GM18867 (cell line): Measurements from ENCODE around the gene GINS3.

Source experiments
- ATAC-seq: cut with Tn5 transposase; IDR thresholded peaks from one replicate; pipeline ENCODE4 v1.9.1; 2021; ENCODE audit warnings: mild to moderate bottlenecking, moderate library complexity; ENCODE audit not compliant: unreplicated experiment

The GINS3 gene

GRCh38 chr16:58392215-58393137 is at the start of gene GINS3:
Gene GINS3, plus strand, starts transcription at chr16:58392471. Its CDS starts 131 bp downstream, at chr16:58392602.
- ATAC-seq: peak; percentile 93

DNA sequence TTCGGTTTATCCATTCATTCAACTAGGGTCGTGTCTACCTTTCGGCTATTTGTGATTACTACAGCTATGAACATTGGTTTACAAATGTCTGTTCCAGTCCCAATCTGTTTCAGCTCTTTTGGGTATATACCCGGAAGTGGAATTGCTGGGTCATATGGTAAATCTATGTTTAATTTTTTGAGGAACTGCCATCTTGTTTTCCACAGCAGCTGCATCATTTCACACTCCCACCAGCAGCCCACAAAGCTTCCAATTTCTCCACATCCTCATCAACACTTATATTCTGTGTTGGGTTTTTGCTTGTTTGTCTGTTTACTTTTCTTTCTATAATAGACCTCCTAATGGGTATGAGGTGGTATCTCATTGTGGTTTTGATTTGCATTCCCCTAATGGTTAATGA is 48.7 kb upstream of the GINS3 start:
- no peak for ATAC-seq

- no peak for ATAC-seq
Observed at GRCh38 chr16:58345574-58346354, 46.5 kb upstream of the GINS3 start.

DNA sequence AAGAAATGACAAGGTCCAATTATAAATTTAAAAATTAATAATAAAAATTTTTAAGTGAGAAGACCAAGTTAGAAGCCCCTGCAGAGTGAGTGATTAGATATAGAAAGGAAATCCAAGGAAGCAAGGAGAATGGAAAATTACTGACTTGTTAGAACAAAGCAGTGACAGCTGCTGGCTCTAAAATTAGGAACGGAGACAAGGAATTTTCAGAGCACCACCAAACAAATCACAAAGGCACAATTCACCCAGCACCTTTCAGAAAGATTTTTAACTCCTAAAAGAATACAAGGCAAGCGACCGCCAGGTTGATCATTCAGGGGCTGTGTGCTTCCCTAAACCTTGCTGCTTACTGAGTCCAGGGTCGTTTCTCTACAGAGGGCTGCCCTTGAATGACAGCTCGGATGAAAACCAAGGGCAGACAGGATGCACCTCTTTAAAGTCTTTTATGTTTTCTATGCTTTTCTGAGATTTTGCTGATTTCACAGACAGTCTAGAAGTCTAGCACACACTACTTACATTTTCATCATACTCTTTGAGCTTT is 45.4 kb upstream of the GINS3 start:
- no peak for ATAC-seq

DNA sequence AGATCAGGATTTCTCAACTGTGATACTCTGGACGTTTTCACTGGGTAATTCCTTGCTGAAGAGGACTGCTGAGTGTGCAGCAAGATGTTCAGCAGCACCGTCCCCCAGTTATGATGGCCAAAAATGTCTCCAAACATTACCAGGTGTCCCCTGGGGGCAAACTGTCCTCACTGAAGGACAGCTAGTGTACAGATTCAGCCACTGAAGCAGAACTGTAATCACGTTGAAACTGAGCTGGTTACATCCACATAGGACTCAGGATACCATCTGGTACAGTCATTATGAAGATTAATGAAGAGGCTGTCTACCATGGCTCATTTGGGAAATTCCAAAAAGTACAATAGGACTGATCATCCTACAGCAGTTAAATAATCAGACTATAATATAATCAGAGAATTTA is 43.3 kb upstream of the GINS3 start:
- ATAC-seq: no peak

GRCh38 chr16:58352690-58353089 is 39.6 kb upstream of the GINS3 start:
- no peak for ATAC-seq

DNA sequence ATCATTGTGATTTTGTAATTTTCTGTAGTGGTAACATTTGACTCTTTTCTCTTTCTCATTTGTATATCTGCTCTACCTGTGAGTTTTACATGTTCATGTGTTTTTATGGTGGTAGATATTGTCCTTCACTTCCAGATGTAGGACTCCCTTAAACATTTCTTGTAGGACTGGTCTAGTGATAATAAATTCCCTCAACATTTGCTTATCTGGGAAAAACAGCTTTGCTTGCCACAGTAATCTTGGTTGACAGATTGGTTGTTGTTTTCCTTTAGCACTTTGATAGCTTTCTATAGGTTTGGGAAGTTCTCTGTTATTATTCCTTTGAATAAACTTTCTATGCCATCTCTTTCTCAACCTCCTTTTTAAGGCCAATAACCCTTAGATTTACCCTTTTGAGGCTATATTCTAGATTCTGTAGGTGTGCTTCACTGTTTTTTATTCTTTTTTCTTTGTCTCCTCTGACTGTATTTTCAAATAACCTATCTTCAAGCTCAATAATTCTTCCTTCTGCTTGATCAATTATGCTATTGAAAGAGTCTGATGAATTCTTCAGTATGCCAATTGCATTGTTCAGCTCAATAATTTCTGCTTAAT is 32.1 kb upstream of the GINS3 start:
- no peak for ATAC-seq

GRCh38 chr16:58361726-58362125 is 30.5 kb upstream of the GINS3 start:
- no peak for ATAC-seq

- ATAC-seq: no peak
Observed at GRCh38 chr16:58363746-58364393, 28.4 kb upstream of the GINS3 start.

DNA sequence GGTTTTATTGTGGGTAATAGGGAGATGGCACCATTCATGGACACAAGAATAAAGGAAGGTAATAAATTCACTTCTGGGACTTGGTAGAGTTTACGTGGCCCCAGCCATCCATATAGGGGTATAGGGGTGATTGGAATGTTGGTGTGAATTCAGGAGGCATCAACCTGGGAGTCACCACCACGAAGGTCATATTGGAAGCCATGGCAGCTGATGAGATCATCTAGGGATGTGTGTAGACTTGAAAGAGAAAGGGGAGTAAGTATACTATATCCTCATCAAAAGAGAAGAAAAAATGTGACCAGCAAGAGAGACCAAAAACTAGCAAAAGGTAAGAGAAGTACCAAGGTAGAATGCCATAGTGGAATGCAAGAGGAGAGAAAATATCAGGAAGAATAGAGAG is 26.6 kb upstream of the GINS3 start:
- ATAC-seq: no peak

DNA sequence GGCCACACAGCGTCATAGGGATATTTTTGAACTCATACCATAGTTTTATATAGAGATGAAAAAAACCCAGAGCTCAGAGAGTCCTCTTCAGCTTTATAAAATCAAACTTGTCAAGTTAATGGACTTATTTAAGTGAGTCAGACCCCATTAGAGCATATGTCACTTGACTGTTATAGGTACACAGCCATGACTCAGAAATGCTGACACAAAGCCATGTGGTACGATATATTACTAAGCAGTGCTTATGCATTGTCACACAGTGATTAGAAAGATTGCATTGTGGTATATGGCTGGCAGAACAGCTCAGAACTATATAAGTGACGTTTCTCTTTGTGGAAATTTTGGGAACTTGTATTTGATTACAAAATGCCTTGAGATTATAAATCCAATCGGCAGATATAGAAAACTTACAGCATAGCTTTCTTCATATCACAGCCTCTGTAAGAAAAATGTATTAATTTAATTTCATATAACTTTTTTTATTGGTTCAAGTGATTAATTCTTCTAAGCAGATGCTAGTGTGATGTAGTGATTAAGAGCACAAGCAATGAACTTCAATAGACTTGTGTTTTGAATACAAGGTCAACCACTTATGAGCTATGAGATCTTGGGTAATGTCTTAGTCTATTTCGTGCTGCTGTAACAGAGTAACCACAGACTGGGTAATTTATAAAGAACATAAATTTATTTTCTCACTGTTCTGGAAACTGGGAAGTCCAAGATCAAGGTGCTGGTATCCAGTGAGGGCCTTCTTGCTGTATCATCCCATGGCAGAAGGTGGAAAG is 25.8 kb upstream of the GINS3 start:
- ATAC-seq: no peak

GRCh38 chr16:58367252-58367651 is 25.0 kb upstream of the GINS3 start:
- no peak for ATAC-seq

DNA sequence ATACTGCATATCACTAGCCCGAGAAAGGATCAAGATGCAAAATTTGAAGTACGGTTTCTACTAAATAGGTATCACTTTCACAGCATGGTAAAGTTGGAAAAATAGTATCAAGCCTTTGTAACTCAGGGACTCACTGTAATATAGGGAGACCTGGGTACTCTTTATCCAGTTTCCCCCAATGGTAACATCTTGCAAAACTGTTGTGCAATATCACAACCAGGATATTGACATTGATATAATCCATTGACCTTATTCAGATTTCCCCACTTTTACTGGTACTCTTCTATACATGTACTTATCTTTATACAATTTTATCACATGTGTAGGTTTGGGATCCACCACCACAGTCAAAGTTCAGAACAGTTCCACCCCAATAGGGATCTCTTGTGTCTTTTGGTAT is 20.4 kb upstream of the GINS3 start:
- no peak for ATAC-seq

GRCh38 chr16:58375386-58375785 is 16.9 kb upstream of the GINS3 start:
- no peak for ATAC-seq

GRCh38 chr16:58377932-58378331 is 14.3 kb upstream of the GINS3 start:
- ATAC-seq: no peak

DNA sequence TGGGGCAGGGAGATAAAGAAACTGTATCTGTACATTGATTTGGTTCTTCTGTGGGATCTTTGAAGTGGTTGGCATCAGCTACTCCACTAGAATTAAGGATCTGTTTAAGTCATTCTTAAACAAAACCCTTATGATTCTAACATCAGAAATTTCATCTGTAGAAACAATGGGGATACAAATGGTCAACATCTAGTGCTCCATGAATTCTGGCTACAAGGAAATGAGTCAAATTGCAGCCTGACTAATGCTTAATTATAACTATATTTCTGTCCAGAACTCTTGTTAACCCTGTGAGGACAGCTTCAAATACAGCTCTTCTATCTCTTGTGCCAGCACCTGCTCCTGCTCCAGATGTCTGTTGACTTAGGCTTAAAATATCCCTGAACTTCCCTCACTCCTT is 13.9 kb upstream of the GINS3 start:
- ATAC-seq: no peak

- no peak for ATAC-seq
Observed at GRCh38 chr16:58379736-58380135, 12.5 kb upstream of the GINS3 start.

- ATAC-seq: no peak
Observed at GRCh38 chr16:58381661-58382060, 10.6 kb upstream of the GINS3 start.

DNA sequence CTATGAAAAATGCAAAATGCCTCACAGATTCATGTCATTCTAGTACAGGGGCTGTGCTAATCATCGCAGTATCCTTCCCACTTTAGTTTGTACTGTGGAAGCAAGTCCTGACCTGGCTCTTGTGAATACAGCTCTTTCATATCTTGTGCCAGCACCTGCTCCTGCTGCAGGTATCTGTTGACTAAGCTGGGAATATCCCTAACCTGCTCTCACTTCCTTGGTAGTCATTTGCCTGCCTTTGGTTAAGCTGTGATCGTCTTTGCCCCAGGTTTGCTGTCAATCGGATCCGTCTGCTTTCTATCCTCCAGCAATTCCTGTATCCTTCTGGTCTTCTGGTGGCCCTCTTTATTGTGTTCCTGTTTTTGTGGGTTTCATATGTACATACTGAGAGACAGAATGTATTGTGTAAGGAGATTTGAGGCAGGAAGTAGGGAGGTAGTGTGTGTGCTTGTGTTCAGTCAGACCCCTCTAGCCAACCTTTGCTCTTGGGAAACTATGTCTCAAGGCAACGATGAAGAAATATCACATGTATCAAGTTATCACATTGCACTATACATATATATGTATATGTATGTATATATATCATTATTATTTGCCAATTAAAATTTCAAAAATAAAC is 7.7 kb upstream of the GINS3 start:
- no peak for ATAC-seq
